GM21390 (cell line): ENCODE data around the gene NKTR.

Experiments
- ATAC-seq: cut with Tn5 transposase; IDR thresholded peaks from one replicate; pipeline ENCODE4 v1.9.1; 2021; ENCODE audit not compliant: unreplicated experiment

NKTR gene

DNA sequence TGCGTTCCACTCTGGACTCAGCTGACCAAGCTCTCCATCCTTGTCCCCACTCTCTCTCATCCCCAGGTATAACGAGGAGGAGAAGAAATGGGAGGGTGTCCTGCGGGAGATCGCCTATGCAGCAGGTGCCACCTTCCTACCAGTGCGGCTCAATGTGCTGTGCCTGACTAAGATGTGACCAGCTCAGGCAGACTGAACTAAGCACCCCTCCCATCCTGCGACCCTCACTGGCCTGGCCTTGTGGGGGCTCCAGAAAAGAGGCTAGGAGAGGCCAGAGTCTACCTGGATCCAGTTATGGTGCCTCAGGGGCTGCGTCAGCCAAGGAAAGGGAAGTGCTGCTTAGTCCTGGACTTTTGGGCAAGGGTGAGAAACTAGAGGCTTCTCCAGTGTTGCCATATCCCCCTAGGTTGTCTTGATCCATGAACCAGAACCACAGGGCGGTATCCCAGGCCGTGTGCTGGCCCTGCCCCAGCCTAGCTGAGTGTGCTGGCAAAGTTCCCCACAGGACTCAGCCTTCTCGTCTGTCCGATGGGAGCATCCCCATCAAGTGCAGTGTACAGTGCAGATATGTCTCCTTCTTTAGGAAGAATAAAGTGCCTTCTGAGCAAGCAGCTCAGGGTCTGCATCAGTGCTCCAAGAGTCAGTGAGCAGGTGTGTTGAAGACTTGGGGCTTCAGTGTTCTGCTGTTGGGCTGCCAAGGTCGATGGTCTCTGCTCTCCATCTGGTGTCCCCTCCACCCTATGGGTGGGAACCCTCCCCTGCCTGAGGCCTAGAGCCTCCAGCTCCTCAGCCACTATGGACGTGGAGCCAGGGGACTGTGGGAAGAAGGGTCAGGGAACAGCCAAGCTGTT, 91.6 kb downstream of the NKTR start:
- no peak for ATAC-seq

DNA sequence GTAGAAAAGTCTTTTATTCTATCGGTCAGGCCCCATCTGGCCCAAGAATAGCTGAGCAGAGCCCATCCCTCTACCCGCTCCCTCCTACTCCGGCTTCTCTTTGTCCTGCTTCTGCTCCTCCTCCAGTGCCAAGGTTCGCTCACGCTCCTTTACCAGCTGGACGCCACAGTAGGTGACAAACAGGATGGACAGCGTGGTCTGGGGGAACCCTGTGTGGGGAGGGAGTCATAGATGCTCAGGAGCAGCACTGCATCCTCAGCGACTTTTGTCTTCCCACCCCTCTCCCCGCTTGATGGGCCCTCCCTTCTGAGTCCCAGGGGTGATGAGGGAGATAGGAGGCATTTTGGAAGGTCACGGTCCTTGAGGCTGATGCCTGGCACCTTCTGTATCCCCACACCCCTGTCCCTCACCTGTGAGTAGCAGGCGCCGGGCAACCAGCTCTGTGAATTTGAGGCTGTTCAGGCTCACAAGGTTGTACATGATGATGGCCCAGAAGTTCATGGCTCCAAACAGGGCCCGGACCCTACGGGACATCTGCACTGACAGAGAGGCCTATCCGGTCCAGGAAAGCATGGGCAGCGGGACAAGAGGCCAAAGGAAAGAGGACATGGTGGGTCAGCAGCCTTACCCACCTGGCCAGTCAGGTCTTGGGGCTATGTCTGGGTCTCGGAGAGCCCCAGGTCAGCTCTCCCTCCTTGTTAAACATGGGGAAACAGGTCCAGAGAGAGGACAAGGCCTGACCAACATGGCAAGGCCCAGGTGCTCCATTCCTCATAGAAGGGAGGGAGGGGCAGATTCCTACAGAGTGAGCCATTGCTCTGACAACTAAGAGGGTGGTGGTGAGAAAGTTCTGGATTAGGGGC, 92.4 kb downstream of the NKTR start:
- no peak for ATAC-seq

- no peak for ATAC-seq
Measured at GRCh38 chr3:42693530-42693930, 93.0 kb downstream of the NKTR start.

DNA sequence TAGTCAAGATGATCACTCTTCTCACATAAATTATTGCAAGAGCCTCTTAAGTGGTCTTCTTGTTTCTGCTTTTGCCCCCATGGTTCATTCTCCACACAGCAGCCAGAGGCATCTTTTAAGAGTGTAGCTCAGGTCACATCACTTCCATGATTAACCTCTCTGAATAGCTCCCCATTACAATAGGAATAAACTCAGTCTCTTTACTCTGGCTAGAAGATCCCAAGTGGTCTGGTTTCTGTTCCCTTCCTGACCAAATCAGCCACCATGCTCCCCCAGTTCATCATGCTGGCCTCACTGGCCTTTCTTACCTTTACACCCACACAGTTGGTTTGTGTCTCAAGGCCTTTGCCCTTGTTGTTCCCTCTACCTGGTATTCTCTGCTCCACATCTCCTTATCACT, 93.9 kb downstream of the NKTR start:
- ATAC-seq = no peak

DNA sequence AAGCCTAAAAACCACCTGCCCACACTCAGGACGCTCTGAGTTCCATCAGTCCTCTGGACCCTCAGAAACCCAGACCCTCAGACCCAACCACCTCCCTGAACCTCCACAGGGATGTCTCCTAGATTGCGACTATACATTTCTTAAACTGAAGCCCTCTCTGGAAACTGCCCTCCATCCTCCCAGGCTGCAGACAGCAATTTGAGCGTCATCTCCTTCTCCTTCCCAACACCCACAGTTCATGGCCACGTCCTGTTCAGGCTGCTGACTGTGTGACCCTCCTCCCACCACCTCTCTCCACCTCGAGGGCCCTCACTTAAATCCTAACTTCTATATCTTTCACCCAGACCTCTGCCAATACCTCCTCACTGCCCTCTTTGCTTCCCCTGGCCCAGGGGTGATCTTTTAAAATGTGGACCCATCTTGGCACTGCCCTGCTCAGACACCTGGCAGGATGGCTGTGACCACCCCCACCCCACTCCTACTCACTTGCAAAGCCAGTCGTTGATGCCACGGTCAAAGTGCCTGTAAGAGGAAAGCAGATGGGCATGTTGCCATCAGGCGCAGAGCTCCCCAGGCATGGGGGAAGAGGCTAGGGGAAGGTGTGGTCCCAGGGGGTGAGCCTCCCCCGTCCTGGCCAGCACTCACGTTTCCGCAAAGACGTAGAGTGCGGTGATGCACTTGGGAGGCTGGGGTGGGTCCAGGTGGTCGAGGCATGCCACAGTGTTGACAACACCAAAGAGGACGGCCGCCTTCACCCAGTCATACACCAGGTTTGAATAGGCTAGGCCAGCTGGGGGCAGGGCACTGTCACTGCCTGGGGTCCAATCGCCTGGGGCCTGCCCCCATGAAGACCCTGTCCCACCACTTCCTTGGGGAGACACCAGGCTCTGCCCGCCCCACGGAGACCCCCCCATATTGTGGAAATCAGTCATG, 96.1 kb downstream of the NKTR start:
- no peak for ATAC-seq

- no peak for ATAC-seq
Measured at GRCh38 chr3:42697289-42698051, 97.0 kb downstream of the NKTR start.
